K562 treated with DMSO at 1 percent for 48 hours (cell line): ENCODE results near the gene PPP2R5B. TPM values are rescaled to one million over a fixed set of nuclear protein-coding genes. Genes with fewer than 3 reads are reported as not detected.

Source experiments
- total RNA-seq: library from RNA; unstranded; fragments of 300-600 nt; gene quantifications from 2 replicates; pipeline ENCODE4 v1.2.3, GENCODE V29; 2022; ENCODE audit warnings: low replicate concordance; ENCODE audit errors: extremely low read depth

Gene PPP2R5B
- total RNA-seq, result not detected in 2 replicates

GRCh38 chr11:64923944-64924909, at the start of gene PPP2R5B:
TSS of gene PPP2R5B (plus strand) at chr11:64924689. CDS start at chr11:64925735, 1,046 bp downstream.

GRCh38 chr11:64878494-64879243, 45.8 kb upstream of the PPP2R5B start, which contains the start of gene EHD1:
TSS of gene EHD1 (minus strand) at chr11:64878621. CDS start at chr11:64878464, 157 bp downstream.

GRCh38 chr11:64916775-64917662, 7.5 kb upstream of the PPP2R5B start, which contains the start of gene ATG2A:
TSS of gene ATG2A (minus strand) at chr11:64917209. CDS start at chr11:64917135, 74 bp downstream.

GRCh38 chr11:64935359-64936081, 11.0 kb downstream of the PPP2R5B start, which contains the start of gene GPHA2:
TSS of gene GPHA2 (minus strand) at chr11:64935893. CDS start at chr11:64935460, 433 bp downstream.

GRCh38 chr11:64971421-64972233, 47.1 kb downstream of the PPP2R5B start, which contains the start of gene MAJIN:
TSS of gene MAJIN (minus strand) at chr11:64972108. CDS start at chr11:64959405, 12,703 bp downstream.

Other genes starting within 250 kb of the PPP2R5B start
- gene NRXN2, start 201.5 kb upstream of the PPP2R5B start, total RNA-seq, result not detected in 2 replicates
- gene RASGRP2, start 180.5 kb upstream of the PPP2R5B start, total RNA-seq, result not detected in 2 replicates
- not detected in 2 replicates for gene PYGM, start 164.7 kb upstream of the PPP2R5B start, total RNA-seq
- not detected in 2 replicates for gene SF1, start 146.1 kb upstream of the PPP2R5B start, total RNA-seq
- gene MAP4K2, start 121.5 kb upstream of the PPP2R5B start, total RNA-seq, result not detected in 2 replicates
- not detected in 2 replicates for gene MEN1, start 114.1 kb upstream of the PPP2R5B start, total RNA-seq
- gene CDC42BPG, start 80.0 kb upstream of the PPP2R5B start, total RNA-seq, result not detected in 2 replicates
- not detected in 2 replicates for gene EHD1, start 46.1 kb upstream of the PPP2R5B start, total RNA-seq
- not detected in 2 replicates for gene ATG2A, start 7.5 kb upstream of the PPP2R5B start, total RNA-seq
- gene GPHA2, start 11.2 kb downstream of the PPP2R5B start, total RNA-seq, result not detected in 2 replicates
- not detected in 2 replicates for gene MAJIN, start 47.4 kb downstream of the PPP2R5B start, total RNA-seq
- gene BATF2, start 72.3 kb downstream of the PPP2R5B start, total RNA-seq, result not detected in 2 replicates
- gene ARL2, start 89.5 kb downstream of the PPP2R5B start, total RNA-seq, result not detected in 2 replicates
- not detected in 2 replicates for gene SNX15, start 102.8 kb downstream of the PPP2R5B start, total RNA-seq
- not detected in 2 replicates for gene SAC3D1, start 116.5 kb downstream of the PPP2R5B start, total RNA-seq
- not detected in 2 replicates for gene NAALADL1, start 133.9 kb downstream of the PPP2R5B start, total RNA-seq
- gene CDCA5, start 159.4 kb downstream of the PPP2R5B start, total RNA-seq, result not detected in 2 replicates
- not detected in 2 replicates for gene ZFPL1, start 159.5 kb downstream of the PPP2R5B start, total RNA-seq
- not detected in 2 replicates for gene VPS51, start 171.5 kb downstream of the PPP2R5B start, total RNA-seq
- gene TM7SF2, start 187.2 kb downstream of the PPP2R5B start, total RNA-seq, result not detected in 2 replicates
- not detected in 2 replicates for gene ZNHIT2, start 193.0 kb downstream of the PPP2R5B start, total RNA-seq
- gene FAU, start 197.4 kb downstream of the PPP2R5B start, total RNA-seq, result not detected in 2 replicates
- gene MRPL49, start 197.6 kb downstream of the PPP2R5B start, total RNA-seq, result not detected in 2 replicates
- gene SYVN1, start 209.8 kb downstream of the PPP2R5B start, total RNA-seq, result not detected in 2 replicates
- gene SPDYC, start 245.5 kb downstream of the PPP2R5B start, total RNA-seq, result not detected in 2 replicates